Measurements from ENCODE around the gene THBS2.

- TF ChIP-seq CTCF (conservative IDR thresholded peaks at IDR 0.05; ENCODE audit: low read depth, low read length): no peak
- TF ChIP-seq RFX5 (IDR thresholded peaks at IDR 0.05; ENCODE audit: low read depth, low read length): no peak
Measured at GRCh38 chr6:169188475-169188874, 65.2 kb downstream of the THBS2 start.
